ENCODE results near the gene GGCX.
A peak's percentile ranks its signal among the peaks of the same experiment; 100 is the strongest.

The GGCX gene

GRCh38 chr2:85537600-85538506, 23.4 kb downstream of the GGCX start:
- Mint-ChIP-seq H3K27me3 (ENCODE audit: low read depth) (no peaks in the 10 kb centered on the region), H3K4me3 (peak overlapping the region; percentile 94 to 99 (median 96)), H3K36me3 (ENCODE audit: low read depth) (peaks cover 31% of the 10 kb centered on the region), H3K27ac (peak overlapping the region; percentile 98 to 100 (median 100)), H3K4me1 (peaks cover 56% of the 10 kb centered on the region), H3K9me3 (no peaks in the 10 kb centered on the region)
- TF ChIP-seq, protein P1, sequence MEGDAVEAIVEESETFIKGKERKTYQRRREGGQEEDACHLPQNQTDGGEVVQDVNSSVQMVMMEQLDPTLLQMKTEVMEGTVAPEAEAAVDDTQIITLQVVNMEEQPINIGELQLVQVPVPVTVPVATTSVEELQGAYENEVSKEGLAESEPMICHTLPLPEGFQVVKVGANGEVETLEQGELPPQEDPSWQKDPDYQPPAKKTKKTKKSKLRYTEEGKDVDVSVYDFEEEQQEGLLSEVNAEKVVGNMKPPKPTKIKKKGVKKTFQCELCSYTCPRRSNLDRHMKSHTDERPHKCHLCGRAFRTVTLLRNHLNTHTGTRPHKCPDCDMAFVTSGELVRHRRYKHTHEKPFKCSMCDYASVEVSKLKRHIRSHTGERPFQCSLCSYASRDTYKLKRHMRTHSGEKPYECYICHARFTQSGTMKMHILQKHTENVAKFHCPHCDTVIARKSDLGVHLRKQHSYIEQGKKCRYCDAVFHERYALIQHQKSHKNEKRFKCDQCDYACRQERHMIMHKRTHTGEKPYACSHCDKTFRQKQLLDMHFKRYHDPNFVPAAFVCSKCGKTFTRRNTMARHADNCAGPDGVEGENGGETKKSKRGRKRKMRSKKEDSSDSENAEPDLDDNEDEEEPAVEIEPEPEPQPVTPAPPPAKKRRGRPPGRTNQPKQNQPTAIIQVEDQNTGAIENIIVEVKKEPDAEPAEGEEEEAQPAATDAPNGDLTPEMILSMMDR (IDR thresholded peaks at IDR 0.05; ENCODE audit: unreplicated experiment in 3 of 3), result no peak

GRCh38 chr2:85536479-85536878, 24.8 kb downstream of the GGCX start:
- Mint-ChIP-seq H3K4me3 (peak overlapping the region; percentile 94 to 99 (median 96)), H3K4me1 (peaks cover 43% of the 10 kb centered on the region), H3K27ac (peak overlapping the region; percentile 98 to 100 (median 100)), H3K36me3 (ENCODE audit: low read depth) (peaks cover 17% of the 10 kb centered on the region), H3K27me3 (ENCODE audit: low read depth) (no peaks in the 10 kb centered on the region), H3K9me3 (no peaks in the 10 kb centered on the region)
- TF ChIP-seq, protein P1 (IDR thresholded peaks at IDR 0.05; ENCODE audit: unreplicated experiment in 3 of 3), result no peak

- H3K4me3 Mint-ChIP-seq, result peak overlapping the region in 2 of 3 experiments; percentile 26 to 31
- H3K27me3 Mint-ChIP-seq (ENCODE audit: low read depth), result no peaks in the 10 kb centered on the region
- peaks cover 27% of the 10 kb centered on the region for H3K4me1 Mint-ChIP-seq
- peaks cover under 1% of the 10 kb centered on the region for H3K36me3 Mint-ChIP-seq (ENCODE audit: low read depth)
- peak overlapping the region; percentile 30 to 100 (median 41) for H3K27ac Mint-ChIP-seq
- H3K9me3 Mint-ChIP-seq, result no peaks in the 10 kb centered on the region
- TF ChIP-seq, protein P1 (IDR thresholded peaks at IDR 0.05; ENCODE audit: unreplicated experiment in 3 of 3), result no peak
Measured at GRCh38 chr2:85534881-85535280, 26.4 kb downstream of the GGCX start.

DNA sequence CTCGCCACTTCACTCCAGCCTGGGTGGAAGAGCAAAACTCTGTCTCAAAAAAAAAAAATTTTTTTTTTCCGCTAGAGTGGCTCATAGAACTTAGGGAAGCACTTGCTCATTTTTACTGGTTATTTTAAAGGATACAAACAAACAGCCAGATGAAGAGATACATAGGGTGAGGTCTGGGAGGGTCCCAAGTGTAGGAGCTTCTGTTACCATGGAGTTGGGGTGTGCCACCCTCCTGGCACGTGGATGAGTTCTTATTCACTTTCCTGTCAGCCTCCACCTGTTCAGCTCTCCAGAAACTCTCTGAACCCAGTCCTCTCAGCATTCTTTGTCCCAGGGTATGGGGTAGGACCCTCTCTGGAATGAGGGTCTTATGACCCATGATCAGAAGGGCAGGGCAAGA, 27.2 kb downstream of the GGCX start:
- TF ChIP-seq, protein P1 (IDR thresholded peaks at IDR 0.05; ENCODE audit: unreplicated experiment in 3 of 3), result no peak
- H3K4me3 Mint-ChIP-seq, result no peak overlapping the region
- peak overlapping the region in 2 of 3 experiments; percentile 30 to 100 for H3K27ac Mint-ChIP-seq
- H3K36me3 Mint-ChIP-seq (ENCODE audit: low read depth), result no peaks in the 10 kb centered on the region
- no peaks in the 10 kb centered on the region for H3K9me3 Mint-ChIP-seq
- H3K27me3 Mint-ChIP-seq (ENCODE audit: low read depth), result peaks cover 1% of the 10 kb centered on the region
- peaks cover 26% of the 10 kb centered on the region for H3K4me1 Mint-ChIP-seq

GRCh38 chr2:85531589-85531988, 29.7 kb downstream of the GGCX start:
- Mint-ChIP-seq H3K4me3 (no peak overlapping the region), H3K9me3 (peaks cover 3% of the 10 kb centered on the region), H3K36me3 (ENCODE audit: low read depth) (no peaks in the 10 kb centered on the region), H3K4me1 (peaks cover 19% of the 10 kb centered on the region), H3K27me3 (ENCODE audit: low read depth) (peaks cover 3% of the 10 kb centered on the region), H3K27ac (peak overlapping the region in 1 of 3 experiments; percentile 47)
- TF ChIP-seq, protein P1 (IDR thresholded peaks at IDR 0.05; ENCODE audit: unreplicated experiment in 3 of 3), result no peak

All from nephron (organoid).